Measurements from ENCODE around the gene TARDBP.

- TF ChIP-seq ZNF274 (IDR thresholded peaks at IDR 0.05; ENCODE audit: low read depth, low read length) (no peak), YY1 (IDR thresholded peaks at IDR 0.05; ENCODE audit: insufficient read depth, insufficient read length) (no peak), SUZ12 (IDR thresholded peaks at IDR 0.05; ENCODE audit: extremely low read depth, insufficient read depth, insufficient read length) (no peak)
Observed at GRCh38 chr1:11064942-11065341, 52.5 kb downstream of the TARDBP start.

Measured in NT2/D1 (cell line).